Ramos (cell line): ENCODE measurements around the gene GPR21.

Experiments
- in situ Hi-C: fragments of 300-500 bp; cut with MboI; formaldehyde crosslinking; loops from one replicate; pipeline ENCODE4 v1.14.3; 2022; ENCODE audit warnings: low sequenced_read_pairs; ENCODE audit not compliant: unreplicated experiment

The GPR21 gene

DNA sequence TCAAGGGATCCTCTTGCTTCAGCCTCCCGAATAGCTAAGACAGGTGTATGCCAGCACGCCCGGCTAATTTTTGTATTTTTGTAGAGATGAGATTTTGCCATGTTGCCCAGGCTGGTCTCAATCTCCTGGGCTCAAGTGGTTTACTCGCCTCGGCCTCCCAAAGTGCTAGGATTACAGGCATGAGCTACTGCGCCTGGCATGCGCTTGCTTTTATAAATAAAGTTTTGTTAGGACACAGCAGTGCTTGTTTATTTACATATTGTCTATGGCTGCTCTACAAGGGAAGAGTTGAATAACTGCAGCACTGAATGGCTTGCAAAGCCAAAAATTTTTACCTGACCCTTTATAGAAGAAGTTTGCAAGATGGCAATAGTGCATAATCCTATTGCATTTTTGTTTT, 27.7 kb downstream of the GPR21 start:
- in situ Hi-C loops: no loop called here

DNA sequence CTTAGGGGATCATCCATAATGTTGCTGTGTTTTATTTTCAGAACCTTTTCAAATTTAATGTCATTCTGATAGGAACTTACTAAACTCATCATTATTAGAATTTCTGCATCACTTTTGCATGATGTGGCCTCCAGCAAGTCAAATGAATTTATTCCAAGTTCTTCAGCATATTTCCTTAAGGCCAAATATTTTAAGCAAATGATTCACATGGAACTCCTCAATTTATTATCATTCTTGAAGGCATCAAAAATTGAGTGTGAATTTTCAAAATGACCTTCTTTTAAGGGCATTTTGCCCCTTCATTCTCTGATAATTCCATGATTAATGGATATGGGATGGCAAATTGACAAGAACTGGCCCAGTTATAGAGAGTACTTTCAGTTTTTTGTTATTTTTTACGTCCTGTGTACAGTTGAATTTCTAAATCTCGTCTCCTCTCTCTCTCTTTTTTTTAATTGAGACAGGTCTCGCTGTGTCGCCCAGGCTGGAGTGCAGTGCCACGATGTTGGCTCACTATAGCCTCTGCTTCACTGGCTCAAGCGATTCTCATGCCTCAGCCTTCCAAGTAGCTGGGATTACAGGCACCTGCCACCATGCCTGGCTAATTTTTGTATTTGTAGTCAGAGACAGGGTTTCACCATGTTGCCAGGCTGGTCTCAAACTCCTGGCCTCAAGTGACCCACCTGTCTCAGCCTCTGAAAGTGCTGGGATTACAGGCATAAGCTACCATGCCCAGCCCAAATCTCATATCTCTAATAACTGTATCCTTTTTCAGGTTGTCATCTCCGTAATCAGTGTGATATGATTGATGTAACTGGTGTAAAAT, 29.1 kb downstream of the GPR21 start:
- in situ Hi-C loops: no loop called here

DNA sequence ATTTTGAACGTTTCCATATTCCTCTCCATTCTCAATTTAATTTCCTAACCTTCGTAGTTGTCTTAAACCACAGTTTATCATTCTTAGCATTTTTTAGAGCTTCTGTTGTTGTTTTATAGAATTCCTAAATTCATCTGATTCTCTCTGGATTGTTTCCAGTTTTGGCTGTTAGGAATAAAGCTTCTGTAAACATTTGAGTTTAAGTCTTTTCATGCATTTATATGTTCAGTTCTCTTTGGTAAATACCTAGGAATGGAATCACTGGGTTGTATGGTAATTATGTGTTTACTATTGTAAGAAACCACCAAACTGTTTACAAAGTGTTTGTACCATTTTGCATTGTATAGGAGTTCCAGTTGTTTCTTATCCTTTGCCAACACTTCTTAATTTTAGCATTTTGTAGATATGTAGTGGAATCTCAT, 29.7 kb downstream of the GPR21 start:
- in situ Hi-C loops: no loop called here

DNA sequence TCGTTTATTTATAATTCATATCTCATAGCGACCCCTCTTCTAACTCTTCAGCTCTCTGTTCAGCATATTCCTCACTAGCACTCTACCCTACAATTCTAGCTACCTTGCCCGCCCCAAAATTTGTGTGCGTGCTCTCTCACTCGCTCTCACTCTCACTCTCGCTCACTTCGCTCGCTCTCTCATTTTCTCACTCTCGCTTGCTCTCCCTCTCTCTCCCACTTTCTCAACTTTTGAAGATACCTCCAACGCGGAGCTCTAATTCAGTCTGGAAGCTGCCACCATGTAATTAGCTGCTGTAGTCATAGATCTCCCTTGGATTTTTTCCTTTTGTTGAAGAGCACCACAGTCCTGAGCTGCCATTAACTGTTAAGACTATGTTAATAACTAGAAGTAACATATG, 30.4 kb downstream of the GPR21 start:
- in situ Hi-C loops: no loop called here

DNA sequence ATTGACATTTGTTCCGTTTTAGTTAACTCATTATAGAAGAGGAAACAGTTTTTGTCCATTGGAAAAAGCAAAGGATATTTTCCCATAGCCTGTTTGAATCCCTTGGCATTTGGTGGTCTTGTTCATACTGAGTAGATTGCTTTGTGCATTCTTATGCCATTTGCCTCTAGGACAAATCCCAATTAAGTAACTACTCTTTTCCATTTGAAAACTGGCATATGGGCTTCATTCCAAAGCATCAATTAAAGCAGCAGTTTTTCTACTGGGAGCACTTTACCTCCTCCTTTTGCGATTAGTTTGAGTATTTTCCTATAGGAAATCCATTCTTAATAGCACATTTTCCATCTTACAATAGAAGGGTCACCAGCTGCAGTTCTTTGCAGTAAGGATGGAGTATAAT, 31.2 kb downstream of the GPR21 start:
- in situ Hi-C loops: no loop called here

DNA sequence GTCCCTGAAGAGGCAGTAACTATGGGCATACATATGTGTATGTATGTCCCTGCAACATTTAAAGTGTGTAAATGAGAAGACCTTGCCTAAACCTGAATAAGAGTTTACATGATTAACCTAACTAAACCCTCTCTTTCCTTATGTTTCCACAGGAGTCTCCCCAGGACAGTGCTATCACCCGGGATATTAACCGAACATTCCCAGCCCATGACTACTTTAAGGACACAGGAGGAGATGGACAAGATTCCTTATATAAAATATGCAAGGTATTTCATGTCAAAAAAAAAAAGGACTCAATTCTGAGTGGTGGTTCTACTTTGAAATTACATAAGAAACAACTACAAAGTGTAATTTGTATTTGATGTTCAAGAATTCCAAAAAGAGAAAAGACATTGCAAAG, 31.7 kb downstream of the GPR21 start:
- in situ Hi-C loops: no loop called here

DNA sequence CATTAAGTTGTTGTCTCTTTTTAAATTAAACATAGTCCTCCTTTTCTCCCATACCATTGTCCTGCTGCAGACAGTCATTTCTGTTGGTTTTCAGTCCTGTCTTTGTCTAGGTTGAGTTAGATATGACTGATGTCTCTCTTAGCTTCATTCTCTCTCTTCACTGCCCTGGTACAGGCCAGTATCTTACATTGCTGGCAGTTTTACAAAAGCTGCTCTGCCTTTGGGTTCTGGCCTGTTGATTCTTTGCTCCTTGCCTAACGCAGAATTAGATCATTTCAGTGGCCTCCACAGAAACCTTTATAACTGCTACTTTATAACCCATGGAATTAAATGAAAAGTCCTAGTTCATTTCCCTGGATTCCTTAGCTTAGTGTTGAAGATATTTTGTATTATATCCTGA, 33.7 kb downstream of the GPR21 start:
- in situ Hi-C loops: no loop called here

DNA sequence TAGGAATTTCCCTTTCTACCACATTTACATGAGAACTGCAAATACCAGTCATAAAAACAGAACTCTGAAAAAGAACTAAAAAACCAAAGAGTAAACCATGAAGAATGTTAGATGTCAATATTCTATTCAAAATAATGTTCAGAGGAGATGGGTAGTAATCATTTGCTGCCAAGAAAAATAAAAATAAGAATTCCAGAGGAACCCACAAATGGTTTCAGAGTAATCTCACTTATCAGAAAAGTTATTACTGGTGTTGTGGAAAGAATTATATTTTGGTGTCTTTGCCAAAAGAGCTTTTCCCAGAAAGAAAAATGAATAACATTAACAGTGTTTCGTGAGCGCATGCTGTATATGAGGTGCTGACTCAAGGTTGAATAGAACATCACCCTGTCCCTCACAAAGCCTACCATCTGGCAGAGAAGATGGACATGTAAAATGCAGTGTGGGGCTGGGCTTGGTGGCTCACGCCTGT, 35.6 kb downstream of the GPR21 start:
- in situ Hi-C loops: no loop called here

DNA sequence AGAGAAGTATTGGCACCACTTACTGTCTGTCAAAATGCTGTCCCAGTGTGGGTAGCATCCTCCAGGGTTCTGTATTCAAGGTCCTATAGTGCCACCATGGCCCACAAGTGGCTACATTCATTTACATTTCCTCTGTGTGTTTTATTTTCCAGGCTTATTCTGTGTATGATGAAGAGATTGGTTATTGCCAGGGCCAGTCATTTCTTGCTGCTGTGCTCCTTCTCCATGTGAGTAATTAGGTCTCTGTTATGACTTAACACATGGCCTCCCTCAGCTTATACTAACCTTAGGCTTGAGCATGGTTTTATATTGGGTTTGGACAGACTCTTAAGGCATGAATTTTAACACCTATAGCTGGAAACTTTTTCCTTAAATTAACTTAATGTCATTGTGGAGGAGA, 36.7 kb downstream of the GPR21 start:
- in situ Hi-C loops: no loop called here

DNA sequence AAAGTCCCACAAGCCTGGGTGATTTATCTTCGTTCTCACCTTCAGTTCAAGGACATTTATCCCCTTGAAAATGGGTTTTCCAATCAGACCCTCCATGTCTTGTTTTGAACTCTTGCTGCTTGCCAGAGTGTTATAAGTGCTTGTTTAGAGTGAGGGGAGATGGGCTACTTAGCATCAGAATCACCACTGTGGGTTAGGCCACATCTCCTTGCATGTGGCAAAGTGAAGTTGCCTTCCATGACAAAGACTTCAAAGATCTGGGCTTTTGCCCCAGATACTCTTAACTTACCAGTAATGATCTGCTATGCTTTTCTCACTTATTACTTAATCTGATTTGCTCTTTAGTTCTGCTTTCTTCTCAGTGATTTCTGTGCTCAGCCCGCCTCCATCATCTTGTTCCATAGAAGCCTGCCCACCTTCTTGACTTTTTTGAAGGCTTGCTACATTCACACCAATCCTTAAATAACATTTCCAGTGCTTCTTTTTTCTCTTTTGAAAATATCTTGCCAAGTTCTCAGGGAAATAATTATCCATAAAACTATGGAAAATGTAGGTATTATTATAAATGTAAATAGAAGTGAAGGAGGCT, 39.0 kb downstream of the GPR21 start:
- in situ Hi-C loops: no loop called here

DNA sequence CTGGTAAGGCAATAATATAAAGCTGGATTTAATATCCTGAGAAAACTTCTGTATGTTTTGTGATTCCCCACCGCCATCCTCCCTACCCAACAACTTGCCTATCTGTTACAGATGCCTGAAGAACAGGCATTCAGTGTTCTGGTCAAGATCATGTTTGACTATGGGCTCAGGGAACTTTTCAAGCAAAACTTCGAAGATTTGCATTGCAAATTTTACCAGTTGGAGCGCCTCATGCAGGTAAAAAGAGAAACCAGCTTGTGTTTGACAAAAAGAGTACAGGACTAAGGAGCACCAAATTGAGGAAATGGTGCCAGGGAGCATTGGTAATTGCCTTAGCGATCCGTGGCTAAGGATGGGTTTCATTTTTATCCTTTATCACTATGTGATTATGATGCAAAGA, 40.0 kb downstream of the GPR21 start:
- in situ Hi-C loops: no loop called here

DNA sequence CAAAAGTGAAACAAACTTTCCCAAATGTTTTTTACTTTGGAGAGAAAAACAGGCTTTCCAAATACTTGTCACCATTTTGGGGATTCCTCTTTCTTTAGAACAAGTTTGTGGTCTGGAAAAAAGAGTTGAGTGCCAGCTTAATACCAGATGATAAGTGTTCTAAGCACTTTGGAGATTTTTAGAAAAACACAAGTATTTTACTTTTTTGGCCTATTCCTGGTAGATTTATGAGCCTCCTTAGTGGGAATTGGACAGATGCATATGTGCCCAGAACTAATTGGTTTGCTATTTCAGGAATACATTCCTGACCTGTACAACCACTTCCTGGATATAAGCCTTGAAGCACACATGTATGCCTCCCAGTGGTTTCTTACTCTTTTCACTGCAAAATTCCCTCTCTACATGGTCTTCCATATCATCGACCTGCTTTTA, 40.5 kb downstream of the GPR21 start:
- in situ Hi-C loops: no loop called here

DNA sequence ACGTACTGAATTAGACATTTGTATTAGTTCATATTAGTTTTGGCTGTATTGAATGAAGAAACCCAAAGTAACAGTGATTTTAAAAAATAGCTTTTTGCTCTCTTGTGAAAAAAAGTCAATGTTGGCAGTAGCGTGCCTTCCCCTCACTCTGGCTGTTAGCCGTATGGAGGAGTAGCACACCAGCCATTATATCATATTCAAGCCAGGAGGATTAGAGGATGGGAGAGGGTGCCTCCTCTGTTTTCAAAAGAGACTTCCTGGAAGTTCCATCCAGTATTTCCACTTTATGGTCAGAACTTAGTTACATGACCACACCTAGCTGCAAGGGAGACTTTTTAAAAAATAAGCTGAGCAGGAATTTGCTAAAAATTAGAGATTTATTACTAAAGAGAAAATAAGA, 41.2 kb downstream of the GPR21 start:
- in situ Hi-C loops: no loop called here

DNA sequence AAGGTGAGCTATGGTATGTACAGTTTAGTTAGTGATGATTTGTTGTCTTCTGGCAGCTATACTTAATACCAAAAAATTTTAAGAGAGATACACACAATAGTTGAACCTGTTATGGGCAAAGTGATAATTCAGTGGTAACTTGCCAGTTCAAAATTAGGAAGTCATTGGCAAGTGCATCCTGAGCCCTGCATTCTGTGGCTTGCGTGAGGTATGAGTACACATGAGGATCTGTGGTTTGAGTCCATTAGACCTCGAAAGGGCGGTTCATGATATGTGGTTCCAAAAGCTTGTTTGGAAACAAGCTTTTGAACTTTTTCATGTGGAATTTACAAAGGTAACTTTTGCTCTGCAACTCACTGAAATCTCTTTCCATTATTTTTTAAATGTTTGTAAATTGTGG, 47.0 kb downstream of the GPR21 start:
- in situ Hi-C loops: loop anchor here (5.0 kb wide), 1 partner anchor 272 kb away; no protein-coding TSS in a partner anchor

DNA sequence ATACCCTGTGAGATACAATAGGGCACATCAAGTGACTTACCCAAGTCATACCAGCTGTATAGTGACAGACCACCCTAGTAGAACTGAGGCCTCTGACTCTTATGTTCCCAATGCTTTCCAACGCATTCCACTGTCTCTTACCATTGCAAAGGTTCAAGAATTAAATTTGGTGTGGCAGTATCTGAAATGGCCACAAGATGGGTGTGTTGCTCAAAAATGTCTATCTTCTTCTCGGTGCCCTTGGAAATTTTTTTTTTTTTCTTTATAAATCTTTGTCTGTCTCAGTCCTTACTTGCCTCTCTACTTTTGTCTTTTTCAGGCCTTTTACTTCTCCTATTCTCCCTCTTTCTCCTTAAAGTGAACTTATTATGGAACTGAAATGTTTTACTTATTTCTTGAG, 48.4 kb downstream of the GPR21 start:
- in situ Hi-C loops: loop anchor here (5.0 kb wide), 1 partner anchor 270 kb away; no protein-coding TSS in a partner anchor

DNA sequence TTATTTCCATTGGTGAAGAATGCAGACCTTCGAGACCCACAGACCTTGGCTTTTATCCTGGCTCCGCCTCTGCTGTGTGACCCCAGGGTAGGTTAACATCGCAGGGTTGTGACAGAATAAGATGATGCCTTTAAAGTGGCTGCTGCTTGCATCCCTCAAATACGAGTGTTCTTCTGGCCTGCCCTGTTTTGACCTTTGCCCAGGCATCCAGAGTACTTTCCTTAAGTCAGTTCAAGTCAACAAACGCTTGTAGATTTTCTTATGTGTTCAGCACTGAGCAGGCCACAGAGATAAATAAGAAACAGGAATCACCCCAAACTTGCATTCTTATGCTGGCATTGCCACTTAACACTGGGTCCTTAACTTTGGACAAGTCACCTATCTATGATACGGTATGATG, 50.2 kb downstream of the GPR21 start:
- in situ Hi-C loops: loop anchor here (5.0 kb wide), 1 partner anchor 269 kb away; no protein-coding TSS in a partner anchor

DNA sequence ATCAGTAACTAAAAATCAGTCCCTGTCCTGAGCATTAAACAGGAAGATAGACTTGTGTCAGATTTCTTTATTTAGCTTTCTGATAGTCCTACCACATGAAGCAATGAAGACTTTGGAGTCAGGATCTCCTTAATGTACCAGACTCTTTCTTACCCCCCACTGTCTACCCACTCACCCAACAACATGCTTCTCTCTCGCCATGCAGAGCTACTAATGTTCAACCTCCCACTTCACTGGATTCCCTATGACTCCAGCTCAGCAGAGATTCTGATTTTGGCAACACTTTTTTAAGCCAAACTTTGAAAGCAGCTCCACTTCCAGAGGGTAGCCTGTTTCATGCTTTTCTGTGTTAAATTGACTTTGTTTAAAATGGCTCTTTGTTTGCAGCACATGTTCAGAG, 50.8 kb downstream of the GPR21 start:
- in situ Hi-C loops: loop anchor here (5.0 kb wide), 1 partner anchor 268 kb away; no protein-coding TSS in a partner anchor
